Stimulated activated CD8-positive, alpha-beta memory T cell treated with anti-CD3 and anti-CD28 coated beads, Interleukin-2, amount 100 ng/mL, for 48 hours (primary cell): ENCODE results near the gene HDLBP.
A peak's percentile ranks its signal among the peaks of the same experiment; 100 is the strongest.

Source experiments
- DNase-seq, 2 donors: peaks; one replicate each; pipeline ENCODE4 v3.0.0-alpha.2; 2020; ENCODE audit warnings: low read depth in 2 of 2

HDLBP gene

GRCh38 chr2:241273210-241274020, 42.1 kb downstream of the HDLBP start:
- no peak for DNase-seq

- peak; percentile 56 to 60 for DNase-seq
These were observed 42.9 kb downstream of the HDLBP start for GRCh38 chr2:241272303-241273209.

- DNase-seq = peak; percentile 40 to 42
These were observed 43.7 kb downstream of the HDLBP start for GRCh38 chr2:241271706-241272302.

GRCh38 chr2:241270531-241270930, 44.9 kb downstream of the HDLBP start:
- no peak for DNase-seq

- DNase-seq = no peak
These were observed 45.6 kb downstream of the HDLBP start for GRCh38 chr2:241269707-241270520.

GRCh38 chr2:241268716-241269445, 46.6 kb downstream of the HDLBP start:
- no peak for DNase-seq

- no peak for DNase-seq
These were observed 47.2 kb downstream of the HDLBP start for GRCh38 chr2:241268306-241268705.

GRCh38 chr2:241267249-241268067, 48.0 kb downstream of the HDLBP start:
- DNase-seq = no peak

- DNase-seq = no peak
These were observed 50.0 kb downstream of the HDLBP start for GRCh38 chr2:241265506-241265905.

GRCh38 chr2:241263061-241263460, 52.4 kb downstream of the HDLBP start:
- no peak for DNase-seq

GRCh38 chr2:241261628-241262027, 53.8 kb downstream of the HDLBP start:
- DNase-seq = no peak

GRCh38 chr2:241260911-241261310, 54.6 kb downstream of the HDLBP start:
- DNase-seq = no peak

GRCh38 chr2:241258505-241259280, 56.8 kb downstream of the HDLBP start:
- DNase-seq = no peak

- DNase-seq = no peak
These were observed 57.9 kb downstream of the HDLBP start for GRCh38 chr2:241257419-241258032.

- DNase-seq = no peak
These were observed 59.3 kb downstream of the HDLBP start for GRCh38 chr2:241256168-241256545.

- DNase-seq = no peak
These were observed 59.8 kb downstream of the HDLBP start for GRCh38 chr2:241255542-241256167.

- no peak for DNase-seq
These were observed 60.5 kb downstream of the HDLBP start for GRCh38 chr2:241254904-241255351.
